SK-N-SH treated with all-trans-retinoic acid at 6 μM for 48 hours (cell line): ENCODE results near the gene DNAJC25.

ENCODE experiments used
- ATAC-seq: fragments of 200-7000 bp; cut with Tn5 transposase; 3 replicates; pipeline ENCODE4 v1.9.1; 2020; ENCODE audit warnings: mild to moderate bottlenecking, moderate library complexity
- ARNTL ChIP-seq: fragments of 450-650 bp; formaldehyde crosslinking; IDR thresholded peaks from 2 replicates; pipeline ENCODE4 v1.5.0; 2020; ENCODE audit warnings: low read depth, mild to moderate bottlenecking, moderate library complexity, borderline replicate concordance
- BACH2 ChIP-seq: fragments of 250-450 bp; sonication (Bioruptor Pico); IDR thresholded peaks from 2 replicates; pipeline ENCODE4 v1.9.0; 2021; ENCODE audit warnings: mild to moderate bottlenecking, borderline replicate concordance
- CSDC2 ChIP-seq: fragments of 250-450 bp; sonication (Bioruptor Pico); IDR thresholded peaks from 2 replicates; pipeline ENCODE4 v1.5.0; 2020; ENCODE audit warnings: mild to moderate bottlenecking, moderate library complexity
- ESRRG ChIP-seq: fragments of 250-450 bp; sonication (Bioruptor Pico); IDR thresholded peaks from 2 replicates; pipeline ENCODE4 v1.6.1; 2021; ENCODE audit warnings: mild to moderate bottlenecking
- GLIS3 ChIP-seq: fragments of 250-450 bp; sonication (Bioruptor Pico); IDR thresholded peaks from 2 replicates; pipeline ENCODE4 v1.5.0; 2020; ENCODE audit warnings: mild to moderate bottlenecking, moderate library complexity
- ISL1 ChIP-seq: fragments of 250-450 bp; sonication (Bioruptor Pico); IDR thresholded peaks from 2 replicates; pipeline ENCODE4 v2.1.2; 2022; ENCODE audit warnings: mild to moderate bottlenecking, moderate library complexity
- OSR1 ChIP-seq: fragments of 250-450 bp; sonication (Bioruptor Pico); IDR thresholded peaks from 2 replicates; pipeline ENCODE4 v1.8.0; 2022; ENCODE audit warnings: moderate library complexity, mild to moderate bottlenecking, inconsistent platforms
- PPARA ChIP-seq: fragments of 250-450 bp; sonication (Bioruptor Pico); IDR thresholded peaks from 2 replicates; pipeline ENCODE4 v1.5.0; 2020; ENCODE audit warnings: mild to moderate bottlenecking, borderline replicate concordance
- RARB ChIP-seq: fragments of 250-450 bp; sonication (Bioruptor Pico); IDR thresholded peaks from 2 replicates; pipeline ENCODE4 v1.8.0; 2021; ENCODE audit warnings: mild to moderate bottlenecking, moderate library complexity
- SNAI2 ChIP-seq: fragments of 250-450 bp; sonication (Bioruptor Pico); IDR thresholded peaks from 2 replicates; pipeline ENCODE4 v1.5.0; 2020; ENCODE audit warnings: mild to moderate bottlenecking, moderate library complexity
- TOX ChIP-seq: fragments of 250-450 bp; sonication (Bioruptor Pico); IDR thresholded peaks from 2 replicates; pipeline ENCODE4 v1.8.0; 2021; ENCODE audit warnings: mild to moderate bottlenecking, moderate library complexity, borderline replicate concordance
- TSHZ2 ChIP-seq: fragments of 250-450 bp; sonication (Bioruptor Pico); IDR thresholded peaks from 2 replicates; pipeline ENCODE4 v1.5.0; 2020; ENCODE audit warnings: mild to moderate bottlenecking, moderate library complexity
- ZC3H10 ChIP-seq: fragments of 250-450 bp; sonication (Bioruptor Pico); IDR thresholded peaks from 2 replicates; pipeline ENCODE4 v1.5.1; 2021; ENCODE audit warnings: mild to moderate bottlenecking, moderate library complexity
- ZFP3 ChIP-seq: fragments of 250-450 bp; sonication (Bioruptor Pico); IDR thresholded peaks from 2 replicates; pipeline ENCODE4 v1.5.0; 2020; ENCODE audit warnings: mild to moderate bottlenecking, moderate library complexity
- ZFP30 ChIP-seq: fragments of 450-650 bp; formaldehyde crosslinking; IDR thresholded peaks from 2 replicates; pipeline ENCODE4 v1.5.0; 2022; ENCODE audit warnings: mild to moderate bottlenecking, moderate library complexity
- ZNF565 ChIP-seq: fragments of 450-650 bp; formaldehyde crosslinking; conservative IDR thresholded peaks from 2 replicates; pipeline ENCODE4 v1.5.0; 2020; ENCODE audit warnings: low read depth, mild to moderate bottlenecking, moderate library complexity
- ZNF70 ChIP-seq: fragments of 450-650 bp; formaldehyde crosslinking; IDR thresholded peaks from 2 replicates; pipeline ENCODE4 v1.5.0; 2020; ENCODE audit warnings: mild to moderate bottlenecking, moderate library complexity
- TF ChIP-seq, protein P1 (sequence below): fragments of 250-450 bp; sonication (Bioruptor Pico); IDR thresholded peaks from 2 replicates; pipeline ENCODE4 v1.5.1; 2020; ENCODE audit warnings: low read depth, mild to moderate bottlenecking, moderate library complexity
- TF ChIP-seq, protein P2 (sequence below): fragments of 250-450 bp; sonication (Bioruptor Pico); IDR thresholded peaks from 2 replicates; pipeline ENCODE4 v1.5.1; 2021; ENCODE audit warnings: mild to moderate bottlenecking, moderate library complexity
- TF ChIP-seq, protein P3 (sequence below): fragments of 250-450 bp; sonication (Bioruptor Pico); IDR thresholded peaks from 2 replicates; pipeline ENCODE4 v1.8.0; 2020; ENCODE audit warnings: mild to moderate bottlenecking, moderate library complexity, borderline replicate concordance

DNAJC25 gene

DNA sequence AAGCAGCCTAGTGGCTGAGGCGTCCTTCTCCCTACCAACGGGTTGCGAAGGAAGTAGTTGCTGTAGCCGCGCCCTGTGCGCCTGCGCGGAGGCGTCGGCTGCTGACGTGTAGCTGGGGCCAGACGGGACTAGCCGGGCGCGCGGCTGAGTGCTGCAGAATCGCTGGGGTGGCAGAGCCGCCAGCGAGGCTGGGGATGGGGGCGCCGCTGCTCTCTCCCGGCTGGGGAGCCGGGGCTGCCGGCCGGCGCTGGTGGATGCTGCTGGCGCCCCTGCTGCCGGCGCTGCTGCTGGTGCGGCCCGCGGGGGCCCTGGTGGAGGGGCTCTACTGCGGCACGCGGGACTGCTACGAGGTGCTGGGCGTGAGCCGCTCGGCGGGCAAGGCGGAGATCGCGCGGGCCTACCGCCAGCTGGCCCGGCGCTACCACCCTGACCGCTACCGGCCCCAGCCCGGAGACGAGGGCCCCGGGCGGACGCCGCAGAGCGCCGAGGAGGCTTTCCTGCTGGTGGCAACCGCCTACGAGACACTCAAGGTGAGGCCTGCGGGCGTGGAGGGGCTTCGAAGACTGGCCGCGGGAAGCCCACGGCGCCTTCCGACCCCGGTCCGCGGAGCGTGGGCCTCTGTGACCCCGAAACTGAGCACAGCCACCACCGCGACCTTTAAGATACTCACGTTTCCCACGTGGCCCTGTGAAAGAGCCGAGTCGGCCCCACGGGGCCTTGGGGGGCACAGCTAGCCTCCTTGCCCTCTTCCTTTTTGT lies at the start of gene DNAJC25:
Gene DNAJC25 (plus strand): TSS at position 121 of the 758 bp plus-strand sequence. CDS start 74 bp downstream, at position 195.
- TF ChIP-seq GLIS3 (CRISPR knock-in tag) (peak; percentile 84; the same call in 1 of the 2 replicates), CSDC2 (CRISPR knock-in tag) (no peak)
- TF ChIP-seq, all 23 proteins: peak for 1
- ATAC-seq, result peak; percentile 99

GRCh38 chr9:111582888-111583287 lies 48.2 kb upstream of the DNAJC25 start:
- ATAC-seq, result no peak
- TF ChIP-seq, protein P1, sequence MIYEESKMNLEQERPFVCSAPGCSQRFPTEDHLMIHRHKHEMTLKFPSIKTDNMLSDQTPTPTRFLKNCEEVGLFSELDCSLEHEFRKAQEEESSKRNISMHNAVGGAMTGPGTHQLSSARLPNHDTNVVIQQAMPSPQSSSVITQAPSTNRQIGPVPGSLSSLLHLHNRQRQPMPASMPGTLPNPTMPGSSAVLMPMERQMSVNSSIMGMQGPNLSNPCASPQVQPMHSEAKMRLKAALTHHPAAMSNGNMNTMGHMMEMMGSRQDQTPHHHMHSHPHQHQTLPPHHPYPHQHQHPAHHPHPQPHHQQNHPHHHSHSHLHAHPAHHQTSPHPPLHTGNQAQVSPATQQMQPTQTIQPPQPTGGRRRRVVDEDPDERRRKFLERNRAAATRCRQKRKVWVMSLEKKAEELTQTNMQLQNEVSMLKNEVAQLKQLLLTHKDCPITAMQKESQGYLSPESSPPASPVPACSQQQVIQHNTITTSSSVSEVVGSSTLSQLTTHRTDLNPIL (CRISPR knock-in tag), result no peak
- TF ChIP-seq ISL1 (CRISPR knock-in tag) (no peak), ZFP30 (CRISPR knock-in tag) (no peak), GLIS3 (CRISPR knock-in tag) (no peak), RARB (CRISPR knock-in tag) (no peak), BACH2 (CRISPR knock-in tag) (no peak), TSHZ2 (CRISPR knock-in tag) (no peak)

- no peak for ATAC-seq
- TF ChIP-seq ZNF70 (no peak), OSR1 (CRISPR knock-in tag) (no peak), PPARA (CRISPR knock-in tag) (no peak), SNAI2 (CRISPR knock-in tag) (no peak), ZFP30 (CRISPR knock-in tag) (no peak), TOX (CRISPR knock-in tag) (no peak), CSDC2 (CRISPR knock-in tag) (no peak), ISL1 (CRISPR knock-in tag) (no peak), ESRRG (CRISPR knock-in tag) (no peak)
- TF ChIP-seq, protein P2, sequence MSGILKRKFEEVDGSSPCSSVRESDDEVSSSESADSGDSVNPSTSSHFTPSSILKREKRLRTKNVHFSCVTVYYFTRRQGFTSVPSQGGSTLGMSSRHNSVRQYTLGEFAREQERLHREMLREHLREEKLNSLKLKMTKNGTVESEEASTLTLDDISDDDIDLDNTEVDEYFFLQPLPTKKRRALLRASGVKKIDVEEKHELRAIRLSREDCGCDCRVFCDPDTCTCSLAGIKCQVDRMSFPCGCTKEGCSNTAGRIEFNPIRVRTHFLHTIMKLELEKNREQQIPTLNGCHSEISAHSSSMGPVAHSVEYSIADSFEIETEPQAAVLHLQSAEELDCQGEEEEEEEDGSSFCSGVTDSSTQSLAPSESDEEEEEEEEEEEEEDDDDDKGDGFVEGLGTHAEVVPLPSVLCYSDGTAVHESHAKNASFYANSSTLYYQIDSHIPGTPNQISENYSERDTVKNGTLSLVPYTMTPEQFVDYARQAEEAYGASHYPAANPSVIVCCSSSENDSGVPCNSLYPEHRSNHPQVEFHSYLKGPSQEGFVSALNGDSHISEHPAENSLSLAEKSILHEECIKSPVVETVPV (CRISPR knock-in tag), result no peak
- TF ChIP-seq, protein P1 (CRISPR knock-in tag), result no peak
- TF ChIP-seq, protein P3, sequence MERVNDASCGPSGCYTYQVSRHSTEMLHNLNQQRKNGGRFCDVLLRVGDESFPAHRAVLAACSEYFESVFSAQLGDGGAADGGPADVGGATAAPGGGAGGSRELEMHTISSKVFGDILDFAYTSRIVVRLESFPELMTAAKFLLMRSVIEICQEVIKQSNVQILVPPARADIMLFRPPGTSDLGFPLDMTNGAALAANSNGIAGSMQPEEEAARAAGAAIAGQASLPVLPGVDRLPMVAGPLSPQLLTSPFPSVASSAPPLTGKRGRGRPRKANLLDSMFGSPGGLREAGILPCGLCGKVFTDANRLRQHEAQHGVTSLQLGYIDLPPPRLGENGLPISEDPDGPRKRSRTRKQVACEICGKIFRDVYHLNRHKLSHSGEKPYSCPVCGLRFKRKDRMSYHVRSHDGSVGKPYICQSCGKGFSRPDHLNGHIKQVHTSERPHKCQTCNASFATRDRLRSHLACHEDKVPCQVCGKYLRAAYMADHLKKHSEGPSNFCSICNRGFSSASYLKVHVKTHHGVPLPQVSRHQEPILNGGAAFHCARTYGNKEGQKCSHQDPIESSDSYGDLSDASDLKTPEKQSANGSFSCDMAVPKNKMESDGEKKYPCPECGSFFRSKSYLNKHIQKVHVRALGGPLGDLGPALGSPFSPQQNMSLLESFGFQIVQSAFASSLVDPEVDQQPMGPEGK (CRISPR knock-in tag), result no peak
Measured at GRCh38 chr9:111586378-111586777, 44.8 kb upstream of the DNAJC25 start.

GRCh38 chr9:111588846-111589245 lies 42.3 kb upstream of the DNAJC25 start:
- ATAC-seq, result no peak
- no peak for TF ChIP-seq ZNF565 (CRISPR knock-in tag)
- TF ChIP-seq ZFP3 (CRISPR knock-in tag), result no peak
- TF ChIP-seq RARB (CRISPR knock-in tag), result no peak
- TF ChIP-seq TOX (CRISPR knock-in tag), result no peak
- TF ChIP-seq ZNF70, result no peak
- TF ChIP-seq ZC3H10 (CRISPR knock-in tag), result no peak
- no peak for TF ChIP-seq ARNTL (CRISPR knock-in tag)
